Fibroblast of villous mesenchyme (primary cell): ENCODE data around the gene NINJ1. TPM values are rescaled to one million over a fixed set of nuclear protein-coding genes. Genes with fewer than 3 reads are reported as not detected.

Source experiments
- DNase-seq: peaks from one replicate; pipeline ENCODE4 v3.0.0-alpha.2; 2010; ENCODE audit warnings: low read depth
- H3K4me3 ChIP-seq: 2 replicates; pipeline ENCODE4 v1.5.1; 2011; ENCODE audit warnings: low read depth, mild to moderate bottlenecking, low read length
- total RNA-seq: library from RNA; depleted of rRNA; stranded (reverse); fragments of >200 nt; gene quantifications from 2 replicates; pipeline ENCODE4 v1.2.3, GENCODE V29; 2012
- TF ChIP-seq, protein P1 (sequence below): IDR thresholded peaks from 2 replicates; pipeline ENCODE4 v1.5.1; 2012; ENCODE audit warnings: low read depth, mild to moderate bottlenecking, low read length; ENCODE audit not compliant: insufficient read depth

NINJ1 gene
- total RNA-seq, 1 donor, result 33.7 TPM

DNA sequence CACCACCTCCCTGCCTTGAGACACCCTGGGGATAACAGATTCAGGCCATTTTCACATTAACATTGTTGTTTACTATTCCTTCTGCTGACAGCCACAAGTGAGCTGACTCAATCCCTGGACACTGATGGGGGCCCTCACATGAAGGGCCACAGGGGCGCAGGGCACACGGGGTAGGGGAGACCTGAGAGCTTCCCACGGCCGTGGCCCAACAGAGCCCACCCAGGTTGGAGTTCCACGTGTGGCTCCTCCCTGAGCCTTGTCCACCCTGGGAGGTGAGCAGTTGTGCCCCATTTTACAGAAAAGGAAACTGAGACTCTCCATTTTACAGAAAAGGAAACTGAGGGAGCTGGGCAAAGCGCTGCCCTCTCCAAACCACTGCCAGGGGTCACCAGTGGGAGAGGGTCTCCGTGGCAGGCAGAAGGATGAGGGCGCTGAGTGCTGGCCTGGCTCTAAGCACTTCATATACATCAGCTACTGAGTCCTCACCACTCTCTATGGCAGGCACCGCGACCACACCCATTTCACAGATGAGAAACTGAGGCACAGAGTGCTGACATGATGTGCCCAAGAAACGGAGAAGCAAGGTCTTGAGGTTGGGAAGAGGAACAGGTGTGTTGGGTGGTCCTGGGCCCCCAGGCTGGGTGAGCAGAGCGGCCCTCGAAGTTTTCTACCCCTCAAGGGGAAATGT lies 2.3 kb downstream of the NINJ1 start:
- TF ChIP-seq, protein P1, sequence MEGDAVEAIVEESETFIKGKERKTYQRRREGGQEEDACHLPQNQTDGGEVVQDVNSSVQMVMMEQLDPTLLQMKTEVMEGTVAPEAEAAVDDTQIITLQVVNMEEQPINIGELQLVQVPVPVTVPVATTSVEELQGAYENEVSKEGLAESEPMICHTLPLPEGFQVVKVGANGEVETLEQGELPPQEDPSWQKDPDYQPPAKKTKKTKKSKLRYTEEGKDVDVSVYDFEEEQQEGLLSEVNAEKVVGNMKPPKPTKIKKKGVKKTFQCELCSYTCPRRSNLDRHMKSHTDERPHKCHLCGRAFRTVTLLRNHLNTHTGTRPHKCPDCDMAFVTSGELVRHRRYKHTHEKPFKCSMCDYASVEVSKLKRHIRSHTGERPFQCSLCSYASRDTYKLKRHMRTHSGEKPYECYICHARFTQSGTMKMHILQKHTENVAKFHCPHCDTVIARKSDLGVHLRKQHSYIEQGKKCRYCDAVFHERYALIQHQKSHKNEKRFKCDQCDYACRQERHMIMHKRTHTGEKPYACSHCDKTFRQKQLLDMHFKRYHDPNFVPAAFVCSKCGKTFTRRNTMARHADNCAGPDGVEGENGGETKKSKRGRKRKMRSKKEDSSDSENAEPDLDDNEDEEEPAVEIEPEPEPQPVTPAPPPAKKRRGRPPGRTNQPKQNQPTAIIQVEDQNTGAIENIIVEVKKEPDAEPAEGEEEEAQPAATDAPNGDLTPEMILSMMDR, result no peak
- no peak overlapping the region for H3K4me3 ChIP-seq
- DNase-seq, result no peak

DNA sequence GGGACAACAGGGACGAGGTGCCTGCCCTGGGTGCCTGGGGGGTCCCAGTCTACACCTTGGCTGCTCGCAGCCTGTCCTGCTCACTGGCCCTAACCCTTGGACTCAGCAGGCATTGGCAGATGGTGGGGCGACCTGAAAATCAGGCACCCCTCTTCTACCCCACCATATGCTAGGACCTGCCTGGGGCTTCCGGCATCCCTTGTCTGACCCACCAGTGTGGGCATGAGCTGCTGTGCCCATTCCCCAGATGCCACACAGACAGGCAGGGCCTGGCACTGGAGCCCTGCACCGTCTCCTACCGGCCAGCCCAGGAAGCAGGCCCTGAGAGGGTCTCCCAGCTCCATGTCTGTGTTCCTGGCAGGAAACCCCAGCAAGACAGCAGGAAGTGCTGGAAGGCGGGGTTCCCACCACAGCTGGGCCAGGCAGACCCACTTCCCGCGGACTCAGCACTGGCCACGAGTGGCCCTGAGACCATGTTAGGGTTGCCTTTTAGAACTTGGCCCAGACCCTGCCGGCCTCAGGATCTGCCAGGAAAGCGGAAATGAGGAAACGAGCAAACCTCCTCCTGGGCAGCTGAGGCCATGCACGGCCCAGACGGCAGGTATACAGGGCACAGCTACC lies 3.1 kb downstream of the NINJ1 start:
- DNase-seq, result peak; percentile 12
- TF ChIP-seq, protein P1, result no peak
- H3K4me3 ChIP-seq, result no peak overlapping the region

DNA sequence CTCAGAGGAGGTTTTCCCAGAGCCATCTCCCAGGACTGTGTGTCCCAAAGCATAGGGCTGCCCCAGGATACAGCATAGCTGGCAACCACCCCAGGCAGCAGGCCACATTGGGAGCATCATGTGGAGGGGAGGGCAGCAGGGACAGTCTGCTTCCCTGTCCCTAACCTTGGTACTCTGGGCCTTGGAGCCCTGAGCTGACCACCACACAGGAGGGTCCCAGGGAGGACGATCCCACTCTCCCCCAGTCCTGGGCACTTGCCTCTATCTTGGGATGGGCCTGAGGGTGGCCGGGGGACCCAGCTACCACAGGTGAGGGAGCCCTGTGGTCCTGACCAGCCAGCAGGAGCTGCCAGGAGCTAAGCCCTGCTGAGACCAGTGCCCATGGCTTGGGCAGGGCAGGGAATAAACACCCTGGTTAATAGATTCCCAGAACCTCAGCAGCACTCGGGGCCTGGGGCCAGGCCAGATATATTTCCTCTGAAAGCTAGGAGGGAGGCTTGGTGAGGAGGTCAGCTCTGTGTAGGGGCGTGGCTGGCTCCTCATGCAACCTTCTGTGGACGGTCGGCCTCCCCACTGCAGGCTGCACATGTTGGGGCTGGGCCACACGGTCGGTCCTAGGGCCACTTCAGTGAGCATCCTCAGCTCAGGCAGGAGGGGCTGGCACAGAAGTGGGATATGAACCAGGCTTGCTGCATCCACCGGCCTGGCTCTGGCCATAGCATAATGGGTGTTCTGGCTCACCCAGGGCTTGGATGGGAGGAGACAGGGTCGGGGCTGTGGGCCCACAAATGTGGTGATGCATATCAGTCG lies 4.2 kb downstream of the NINJ1 start:
- no peak for DNase-seq
- TF ChIP-seq, protein P1, result no peak
- no peak overlapping the region for H3K4me3 ChIP-seq

DNA sequence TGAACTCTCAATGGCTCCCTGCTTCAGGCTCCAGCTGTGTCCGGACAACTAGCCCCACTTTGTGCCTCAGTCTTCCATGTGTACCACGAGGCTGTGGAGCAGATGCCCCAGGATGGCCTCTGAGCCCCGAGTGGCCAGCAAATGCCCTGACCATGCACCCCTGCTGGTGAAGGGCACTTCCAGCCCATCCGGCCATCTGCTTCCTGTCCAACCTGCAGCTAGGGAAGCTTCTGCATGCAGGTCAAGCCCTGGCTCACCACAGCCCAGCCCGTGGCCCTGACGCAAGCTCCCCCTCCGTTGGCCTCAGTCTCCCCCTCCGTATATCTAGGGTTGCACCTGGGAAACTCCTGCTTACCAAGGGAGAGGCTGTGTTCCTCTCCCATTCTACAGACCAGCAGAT lies 4.8 kb downstream of the NINJ1 start:
- TF ChIP-seq, protein P1, result no peak
- DNase-seq, result peak; percentile 11
- no peak overlapping the region for H3K4me3 ChIP-seq

DNA sequence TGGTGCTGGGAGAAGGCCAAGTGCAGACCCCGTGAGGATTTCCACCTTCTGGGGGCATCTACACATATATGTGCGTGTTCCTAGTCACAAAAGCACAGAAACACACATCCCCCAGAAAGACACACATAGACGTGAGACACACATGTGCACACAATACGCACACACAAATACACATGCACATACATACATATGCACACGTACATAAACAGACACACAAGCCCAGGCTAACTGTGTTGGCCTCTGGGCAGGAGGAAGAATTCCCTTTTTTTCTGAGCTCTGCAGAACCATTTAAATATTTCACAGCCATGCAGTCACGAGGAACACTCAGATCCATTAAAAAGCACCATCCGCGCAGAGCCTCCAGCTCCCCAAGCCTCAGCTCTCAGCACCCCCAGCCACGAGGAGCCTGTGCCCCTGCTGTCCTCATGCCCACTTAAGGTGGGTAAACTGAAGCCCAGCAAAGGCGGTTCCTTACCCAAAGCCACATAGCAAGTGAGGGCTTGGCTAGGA lies 5.3 kb downstream of the NINJ1 start:
- no peak for DNase-seq
- no peak overlapping the region for H3K4me3 ChIP-seq
- TF ChIP-seq, protein P1, result no peak

DNA sequence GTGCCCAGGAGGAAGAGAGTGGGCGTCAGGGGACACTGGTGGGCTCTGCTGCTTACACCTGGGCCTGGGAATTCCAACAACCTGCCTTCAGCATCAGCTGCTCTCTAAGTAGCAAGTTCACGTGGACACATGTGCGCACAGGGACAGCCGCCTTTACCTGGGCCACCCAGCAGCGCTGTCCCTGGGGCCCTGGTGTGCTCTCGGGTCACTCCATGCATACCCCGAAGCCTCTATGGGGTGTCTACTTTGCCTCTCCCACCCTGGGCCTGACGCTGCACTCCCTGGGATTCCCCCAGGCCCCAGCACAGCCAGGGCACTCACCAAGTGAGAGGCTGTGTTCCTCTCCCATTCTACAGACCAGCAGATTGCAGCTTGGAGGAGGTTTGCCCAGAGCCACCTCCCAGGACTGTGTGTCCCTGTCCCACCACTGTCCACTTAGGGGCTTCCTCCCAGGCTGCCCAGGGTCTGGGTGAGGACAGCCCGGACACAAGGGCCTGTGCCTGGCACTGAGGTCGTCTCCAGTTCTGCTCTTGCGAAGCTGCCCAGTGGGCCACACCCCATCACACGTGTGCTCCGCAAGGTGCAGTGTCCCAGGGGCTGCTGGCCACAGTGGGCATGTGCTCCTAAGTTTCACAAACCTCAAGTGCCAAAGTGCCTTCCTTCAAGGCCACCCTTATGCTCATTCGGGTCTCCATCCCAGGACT lies 5.9 kb downstream of the NINJ1 start:
- H3K4me3 ChIP-seq, result no peak overlapping the region
- TF ChIP-seq, protein P1, result no peak
- no peak for DNase-seq
